HepG2 (cell line): Measurements from ENCODE around the gene DAG1. TPM values are rescaled to one million over a fixed set of nuclear protein-coding genes. Genes with fewer than 3 reads are reported as not detected.
A peak's percentile ranks its signal among the peaks of the same experiment; 100 is the strongest.

Experiments
- ARID3A ChIP-seq: IDR thresholded peaks from 2 replicates; pipeline ENCODE4 v1.6.1; 2012; ENCODE audit warnings: low read depth, low read length, improper control_type of control experiment
- DMTF1 ChIP-seq: sonication (generic); formaldehyde crosslinking; IDR thresholded peaks from 2 replicates; pipeline ENCODE4 v1.4.0; 2020; ENCODE audit warnings: mild to moderate bottlenecking, missing genetic modification reagents
- GTF2F1 ChIP-seq: fragments of 150-350 bp; IDR thresholded peaks from 2 replicates; pipeline ENCODE4 v1.6.1; 2014; ENCODE audit warnings: low read length
- HDAC6 ChIP-seq: fragments of 200-600 bp; sonication (generic); IDR thresholded peaks from 2 replicates; pipeline ENCODE4 v1.7.0; 2017; ENCODE audit warnings: mild to moderate bottlenecking, antibody characterized with exemption, low read length, low read depth
- HNRNPLL ChIP-seq: fragments of 200-400 bp; formaldehyde crosslinking; IDR thresholded peaks from 2 replicates; pipeline ENCODE4 v1.6.1; 2017; ENCODE audit warnings: mild to moderate bottlenecking, low read depth, low read length; ENCODE audit not compliant: poor library complexity, severe bottlenecking
- HOXD1 ChIP-seq: sonication (generic); formaldehyde crosslinking; IDR thresholded peaks from 2 replicates; pipeline ENCODE4 v1.5.0; 2020; ENCODE audit warnings: missing genetic modification reagents
- KDM2A ChIP-seq: sonication (generic); formaldehyde crosslinking; IDR thresholded peaks from 2 replicates; pipeline ENCODE4 v1.4.0; 2020; ENCODE audit warnings: low read depth, missing genetic modification reagents, borderline replicate concordance
- KLF6 ChIP-seq: IDR thresholded peaks from 2 replicates; pipeline ENCODE4 v1.8.0; 2016; ENCODE audit warnings: missing biosample characterization, missing genetic modification reagents
- MEIS2 ChIP-seq: sonication (generic); formaldehyde crosslinking; IDR thresholded peaks from 2 replicates; pipeline ENCODE4 v1.9.0; 2021; ENCODE audit warnings: mild to moderate bottlenecking, missing genetic modification reagents
- NR2F6 ChIP-seq, 2 experiments: IDR thresholded peaks; 2 replicates each; pipeline ENCODE4 v1.6.1; 2016; ENCODE audit warnings: antibody characterized with exemption in 1 of 2, mild to moderate bottlenecking in 1 of 2
- PAF1 ChIP-seq: IDR thresholded peaks from 2 replicates; pipeline ENCODE4 v1.6.1; 2016; ENCODE audit warnings: missing genetic modification reagents, missing compliant biosample characterization
- RBAK ChIP-seq: sonication (generic); formaldehyde crosslinking; IDR thresholded peaks from 2 replicates; pipeline ENCODE4 v1.5.1; 2020; ENCODE audit warnings: mild to moderate bottlenecking, missing genetic modification reagents
- RBM39 ChIP-seq: fragments of 200-400 bp; formaldehyde crosslinking; IDR thresholded peaks from one replicate; pipeline ENCODE4 v1.6.1; 2018; ENCODE audit warnings: antibody characterized with exemption, mild to moderate bottlenecking, low read depth, low read length; ENCODE audit not compliant: poor library complexity, severe bottlenecking
- REPIN1 ChIP-seq: sonication (generic); formaldehyde crosslinking; IDR thresholded peaks from 2 replicates; pipeline ENCODE4 v1.8.0; 2022; ENCODE audit warnings: missing genetic modification reagents, low read depth, mild to moderate bottlenecking, borderline replicate concordance
- RFXAP ChIP-seq: sonication (generic); formaldehyde crosslinking; IDR thresholded peaks from 2 replicates; pipeline ENCODE4 v1.4.0; 2020; ENCODE audit warnings: missing genetic modification reagents, borderline replicate concordance
- SIN3B ChIP-seq: fragments of 150-350 bp; IDR thresholded peaks from 2 replicates; pipeline ENCODE4 v1.6.1; 2014; ENCODE audit warnings: low read length
- SOX13 ChIP-seq, 3 experiments: fragments of 450-650 bp in 1 of 3; sonication (generic) in 1 of 3; formaldehyde crosslinking in 1 of 3; IDR thresholded peaks in 2 of 3; conservative IDR thresholded peaks in 1 of 3; 2 replicates each; pipeline versions ENCODE4 v1.5.0 to v1.6.1; 2016 to 2020; ENCODE audit warnings: antibody characterized with exemption in 1 of 3, mild to moderate bottlenecking in 1 of 3, missing compliant biosample characterization in 1 of 3, missing genetic modification reagents in 1 of 3, moderate library complexity in 1 of 3
- SP4 ChIP-seq: sonication (generic); formaldehyde crosslinking; IDR thresholded peaks from 2 replicates; pipeline ENCODE4 v1.8.1; 2023; ENCODE audit warnings: mild to moderate bottlenecking, missing genetic modification reagents
- ZFP36L1 ChIP-seq: sonication (generic); formaldehyde crosslinking; IDR thresholded peaks from 2 replicates; pipeline ENCODE4 v1.8.0; 2022; ENCODE audit warnings: mild to moderate bottlenecking, missing genetic modification reagents, moderate library complexity
- ZNF256 ChIP-seq: sonication (generic); formaldehyde crosslinking; conservative IDR thresholded peaks from 2 replicates; pipeline ENCODE4 v1.4.0; 2020; ENCODE audit warnings: missing genetic modification reagents
- ZNF775 ChIP-seq: sonication (generic); formaldehyde crosslinking; IDR thresholded peaks from 2 replicates; pipeline ENCODE4 v1.4.0; 2020; ENCODE audit warnings: missing genetic modification reagents, mild to moderate bottlenecking, moderate library complexity, borderline replicate concordance
- ZXDC ChIP-seq: sonication (generic); formaldehyde crosslinking; IDR thresholded peaks from 2 replicates; pipeline ENCODE4 v1.5.0; 2020; ENCODE audit warnings: mild to moderate bottlenecking, missing genetic modification reagents
- polyA plus RNA-seq, 8 experiments: library from polyadenylated mRNA; depleted of rRNA in 3 of 8; stranded (reverse) in 7 of 8; unstranded in 1 of 8; fragments of >200 nt; fragmentation: Illumina TruSeq in 4 of 8; extraction: Trizol in 4 of 8; gene quantifications; 2 replicates each; pipeline versions ENCODE4 v1.2.1 to v1.2.3, GENCODE V29; 2011 to 2016; ENCODE audit warnings: low read depth in 4 of 8, missing spikeins in 1 of 8, mixed read lengths in 1 of 8; ENCODE audit not compliant: insufficient read depth in 1 of 8
- total RNA-seq, 5 experiments: library from RNA; depleted of rRNA; stranded (reverse); fragments of >200 nt; fragmentation: Illumina TruSeq; extraction: Trizol; gene quantifications; 2 replicates each; pipeline ENCODE4 v1.2.3, GENCODE V29; 2016; ENCODE audit warnings: low read depth in 1 of 5

The DAG1 gene
- total and polyA plus RNA-seq, 2 of the 13 experiments (the other 11 are each of a cell fraction or from before 2014, with no cell fraction given), result 47.3 to 50.4 TPM

- TF ChIP-seq RBAK (CRISPR knock-in tag) (no peak), RFXAP (CRISPR knock-in tag) (peak; percentile 96), ARID3A (no peak), ZNF256 (CRISPR knock-in tag) (no peak), SP4 (CRISPR knock-in tag) (peak; percentile 89), SOX13 (IDR thresholded peaks at IDR 0.05) (no peak), SOX13 (CRISPR knock-in tag; conservative IDR thresholded peaks at IDR 0.05 in 1 of 2, IDR thresholded peaks at IDR 0.05 in 1 of 2) (peak in 1 of 2 experiments; percentile 16; a peak in 1 of 4 replicates), SIN3B (no peak), ZXDC (peak; percentile 85; the same call in 1 of the 2 replicates), MEIS2 (CRISPR knock-in tag) (peak; percentile 66), ZNF775 (CRISPR knock-in tag) (no peak), KLF6 (CRISPR knock-in tag) (0 out of 2 replicates have a peak, but pooled peaks have one; percentile 43), HDAC6 (no peak), KDM2A (CRISPR knock-in tag) (0 out of 2 replicates have a peak, but pooled peaks have one; percentile 35), RBM39 (no peak), PAF1 (CRISPR knock-in tag) (no peak), DMTF1 (CRISPR knock-in tag) (no peak), GTF2F1 (no peak), ZFP36L1 (peak; percentile 46; the same call in 1 of the 2 replicates), NR2F6 (IDR thresholded peaks at IDR 0.05) (no peak), NR2F6 (CRISPR knock-in tag; IDR thresholded peaks at IDR 0.05) (no peak; the same call in 1 of the 2 replicates), HOXD1 (CRISPR knock-in tag) (peak; percentile 38), HNRNPLL (peak; percentile 82), REPIN1 (0 out of 2 replicates have a peak, but pooled peaks have one; percentile 14)
Observed at GRCh38 chr3:49469936-49470713, at the start of gene DAG1 (continued).
